ENCODE data around the gene CREBBP. TPM values are rescaled to one million over a fixed set of nuclear protein-coding genes. Genes with fewer than 3 reads are reported as not detected.

The CREBBP gene
- total RNA-seq, 1 donor from 2014 or later = 31.4 TPM

DNA sequence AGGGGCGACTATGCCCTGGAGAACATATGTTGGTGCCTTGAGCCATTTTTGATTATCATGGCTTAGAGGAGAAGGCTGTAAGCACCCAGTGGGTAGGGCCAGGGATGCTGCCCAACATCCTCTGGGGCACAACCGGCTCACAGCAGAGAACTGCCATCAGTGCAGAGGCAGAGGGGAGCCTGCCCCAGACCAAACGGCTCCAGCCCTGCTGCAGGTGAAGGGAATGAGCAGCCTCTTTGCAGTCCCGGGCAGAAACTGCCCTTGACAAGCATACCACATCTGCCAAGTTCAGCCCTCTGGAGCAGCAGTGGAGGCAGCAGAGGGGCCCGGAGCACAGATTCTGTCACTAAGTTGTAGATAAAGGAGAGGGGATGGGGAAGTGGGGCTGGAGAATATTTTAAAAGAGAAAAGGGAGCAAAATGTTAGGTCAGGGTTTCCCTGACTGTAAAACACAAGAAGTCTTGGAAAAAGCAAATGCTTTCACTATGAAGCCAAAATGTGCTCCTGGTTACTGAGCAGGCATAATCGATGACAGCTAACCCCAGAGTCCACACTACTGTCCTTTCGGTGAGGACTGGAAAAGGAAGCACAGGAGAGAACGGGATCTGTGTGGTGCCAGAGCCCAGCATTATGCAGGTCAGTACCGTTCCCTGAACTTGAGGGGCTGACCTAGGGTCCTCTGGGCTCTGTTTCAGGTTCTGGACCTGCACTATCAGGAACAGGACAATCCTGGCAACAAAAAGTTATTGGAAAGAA, 72.0 kb downstream of the CREBBP start:
- TF ChIP-seq, protein P1, sequence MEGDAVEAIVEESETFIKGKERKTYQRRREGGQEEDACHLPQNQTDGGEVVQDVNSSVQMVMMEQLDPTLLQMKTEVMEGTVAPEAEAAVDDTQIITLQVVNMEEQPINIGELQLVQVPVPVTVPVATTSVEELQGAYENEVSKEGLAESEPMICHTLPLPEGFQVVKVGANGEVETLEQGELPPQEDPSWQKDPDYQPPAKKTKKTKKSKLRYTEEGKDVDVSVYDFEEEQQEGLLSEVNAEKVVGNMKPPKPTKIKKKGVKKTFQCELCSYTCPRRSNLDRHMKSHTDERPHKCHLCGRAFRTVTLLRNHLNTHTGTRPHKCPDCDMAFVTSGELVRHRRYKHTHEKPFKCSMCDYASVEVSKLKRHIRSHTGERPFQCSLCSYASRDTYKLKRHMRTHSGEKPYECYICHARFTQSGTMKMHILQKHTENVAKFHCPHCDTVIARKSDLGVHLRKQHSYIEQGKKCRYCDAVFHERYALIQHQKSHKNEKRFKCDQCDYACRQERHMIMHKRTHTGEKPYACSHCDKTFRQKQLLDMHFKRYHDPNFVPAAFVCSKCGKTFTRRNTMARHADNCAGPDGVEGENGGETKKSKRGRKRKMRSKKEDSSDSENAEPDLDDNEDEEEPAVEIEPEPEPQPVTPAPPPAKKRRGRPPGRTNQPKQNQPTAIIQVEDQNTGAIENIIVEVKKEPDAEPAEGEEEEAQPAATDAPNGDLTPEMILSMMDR (IDR thresholded peaks at IDR 0.05; ENCODE audit: insufficient read depth, low read length, poor library complexity, severe bottlenecking) = no peak
- no peak for DNase-seq (ENCODE audit: low read depth)
- H3K4me3 ChIP-seq (ENCODE audit: low read depth, low read length) = no peak overlapping the region
- no peaks in the 10 kb centered on the region for H3K36me3 ChIP-seq (ENCODE audit: control insufficient read depth, insufficient read depth, low read length)
- H3K27me3 ChIP-seq (ENCODE audit: control insufficient read depth, insufficient read depth, low read length) = no peaks in the 10 kb centered on the region

DNA sequence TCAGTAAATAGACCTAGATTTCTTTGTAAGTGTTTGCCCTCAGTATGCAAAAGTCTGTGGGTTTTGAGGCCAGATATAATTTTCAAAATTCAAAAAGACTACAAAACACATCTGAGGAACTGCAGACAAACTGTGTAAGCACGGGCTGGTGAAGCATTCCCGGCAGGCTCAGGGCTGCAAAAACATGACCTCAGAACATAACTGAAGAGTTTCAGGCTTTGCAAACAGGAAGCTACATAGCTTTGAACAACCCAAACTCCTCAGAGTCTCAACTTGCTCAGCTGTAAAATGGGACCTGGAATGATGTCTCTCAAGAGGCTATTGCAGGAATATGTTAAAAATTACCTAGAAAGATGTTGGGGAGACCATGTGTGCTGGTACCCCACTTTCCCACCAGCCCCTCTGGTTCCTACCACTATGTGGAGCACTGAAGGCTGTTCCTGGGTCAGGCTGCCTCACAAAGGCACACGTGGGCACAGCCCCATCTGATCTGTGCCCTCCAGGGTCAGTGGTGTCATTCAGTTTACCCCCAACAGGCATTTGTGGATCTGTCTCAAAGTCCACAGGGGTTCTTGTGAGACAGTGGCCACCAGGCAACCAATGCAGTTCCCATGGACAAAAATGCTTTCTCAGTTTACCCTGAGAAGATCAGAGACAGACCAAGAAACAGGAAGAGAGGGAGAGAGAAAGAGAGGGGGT, 72.9 kb downstream of the CREBBP start:
- no peak overlapping the region for H3K4me3 ChIP-seq (ENCODE audit: low read depth, low read length)
- H3K27me3 ChIP-seq (ENCODE audit: control insufficient read depth, insufficient read depth, low read length) = no peaks in the 10 kb centered on the region
- TF ChIP-seq, protein P1 (IDR thresholded peaks at IDR 0.05; ENCODE audit: insufficient read depth, low read length, poor library complexity, severe bottlenecking) = no peak
- H3K36me3 ChIP-seq (ENCODE audit: control insufficient read depth, insufficient read depth, low read length) = no peaks in the 10 kb centered on the region
- DNase-seq (ENCODE audit: low read depth) = no peak

DNA sequence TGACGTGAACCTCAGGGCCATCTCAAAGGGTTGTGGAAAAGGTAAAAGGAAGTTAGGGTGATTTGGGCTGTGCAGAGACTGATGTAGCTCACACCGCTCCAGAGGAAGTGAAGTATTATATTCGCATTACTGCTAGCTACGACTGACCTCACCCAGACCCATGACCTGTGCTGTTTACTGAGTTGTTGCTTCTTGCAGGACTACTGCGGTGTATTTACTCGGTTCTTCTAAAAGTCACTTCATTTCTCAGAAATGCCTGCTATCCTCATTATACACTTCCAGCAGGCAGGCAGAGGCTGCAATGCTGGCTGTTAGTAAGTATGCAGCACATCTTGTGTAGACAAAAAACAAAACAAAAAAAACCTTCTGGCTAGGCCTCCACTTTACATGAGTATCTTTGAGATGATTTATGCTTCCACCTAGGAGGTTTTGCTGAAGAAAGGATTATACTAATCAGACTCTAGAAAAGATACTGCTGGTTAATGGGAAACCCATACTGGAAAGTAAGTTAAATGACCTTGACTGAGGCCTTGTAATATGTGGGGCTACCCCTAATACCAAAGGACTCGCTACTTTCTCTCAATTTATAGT, 76.0 kb downstream of the CREBBP start:
- no peak for DNase-seq (ENCODE audit: low read depth)
- TF ChIP-seq, protein P1 (IDR thresholded peaks at IDR 0.05; ENCODE audit: insufficient read depth, low read length, poor library complexity, severe bottlenecking) = no peak

DNA sequence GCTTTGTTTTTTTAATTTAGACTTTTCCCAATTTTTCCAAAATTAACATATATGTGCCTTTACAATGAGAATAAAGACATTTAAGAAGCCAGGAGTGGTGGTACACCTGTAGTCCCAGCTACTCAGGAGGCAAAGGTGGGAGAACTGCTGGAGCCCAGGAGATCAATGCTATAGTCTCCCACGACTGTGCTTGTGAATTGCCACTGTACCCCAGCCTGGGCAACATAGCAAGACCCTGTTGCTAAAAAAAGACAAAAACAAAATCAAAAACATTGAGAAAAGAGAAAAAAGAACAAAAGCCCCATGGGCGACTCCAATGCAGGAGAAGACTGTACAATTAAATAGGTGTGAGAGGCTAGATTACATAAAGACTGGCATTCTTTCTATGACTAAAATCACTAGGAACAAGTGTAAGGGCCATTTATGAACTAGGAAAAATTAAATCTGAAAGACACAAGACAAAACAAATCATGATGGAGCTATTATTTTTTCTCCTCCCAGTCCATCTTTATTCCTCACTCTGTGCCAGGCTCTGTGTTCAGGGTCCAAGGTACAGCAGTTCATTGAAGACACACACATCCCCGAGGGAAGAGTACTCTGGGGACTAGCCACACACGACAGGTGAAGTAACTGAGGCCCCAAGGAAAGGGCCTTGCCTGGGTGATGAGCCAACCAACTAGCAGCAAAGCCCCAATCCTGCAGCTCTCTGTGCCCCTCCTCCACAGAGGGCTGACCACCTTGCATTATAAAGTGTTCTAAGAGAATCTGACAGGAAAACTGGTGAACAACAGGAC, 79.8 kb downstream of the CREBBP start:
- TF ChIP-seq, protein P1 (IDR thresholded peaks at IDR 0.05; ENCODE audit: insufficient read depth, low read length, poor library complexity, severe bottlenecking) = no peak
- Histone ChIP-seq H3K27me3 (ENCODE audit: control insufficient read depth, insufficient read depth, low read length) (no peaks in the 10 kb centered on the region), H3K4me3 (ENCODE audit: low read depth, low read length) (no peak overlapping the region), H3K36me3 (ENCODE audit: control insufficient read depth, insufficient read depth, low read length) (no peaks in the 10 kb centered on the region)
- no peak for DNase-seq (ENCODE audit: low read depth)

More for the DNA sequence above, 76.0 kb downstream of the CREBBP start:
- no peak overlapping the region for H3K4me3 ChIP-seq (ENCODE audit: low read depth, low read length)
- no peaks in the 10 kb centered on the region for H3K27me3 ChIP-seq (ENCODE audit: control insufficient read depth, insufficient read depth, low read length)
- no peaks in the 10 kb centered on the region for H3K36me3 ChIP-seq (ENCODE audit: control insufficient read depth, insufficient read depth, low read length)

DNA sequence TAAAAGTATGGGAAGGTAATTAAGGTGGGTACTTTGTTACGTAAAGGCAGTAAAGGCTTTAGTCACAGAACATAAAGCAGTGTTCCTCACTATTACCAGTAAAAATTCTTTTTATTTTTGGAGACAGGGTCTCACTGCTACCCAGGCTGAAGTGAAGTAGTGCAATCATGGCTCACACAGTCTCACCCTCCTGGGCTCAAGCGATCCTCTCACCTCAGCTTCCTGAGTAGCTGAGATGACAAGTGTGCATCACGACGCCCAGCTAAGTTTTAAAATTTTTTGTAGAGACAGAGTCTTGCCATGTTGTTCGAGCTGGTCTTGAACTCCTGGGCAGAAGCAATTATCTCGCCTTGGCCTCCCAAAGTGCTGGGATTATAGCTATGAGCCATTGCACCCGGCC, 80.5 kb downstream of the CREBBP start:
- Histone ChIP-seq H3K36me3 (ENCODE audit: control insufficient read depth, insufficient read depth, low read length) (no peaks in the 10 kb centered on the region), H3K4me3 (ENCODE audit: low read depth, low read length) (no peak overlapping the region), H3K27me3 (ENCODE audit: control insufficient read depth, insufficient read depth, low read length) (no peaks in the 10 kb centered on the region)
- TF ChIP-seq, protein P1 (IDR thresholded peaks at IDR 0.05; ENCODE audit: insufficient read depth, low read length, poor library complexity, severe bottlenecking) = no peak
- no peak for DNase-seq (ENCODE audit: low read depth)
